ENCODE results near the gene SP4.

SP4 gene

DNA sequence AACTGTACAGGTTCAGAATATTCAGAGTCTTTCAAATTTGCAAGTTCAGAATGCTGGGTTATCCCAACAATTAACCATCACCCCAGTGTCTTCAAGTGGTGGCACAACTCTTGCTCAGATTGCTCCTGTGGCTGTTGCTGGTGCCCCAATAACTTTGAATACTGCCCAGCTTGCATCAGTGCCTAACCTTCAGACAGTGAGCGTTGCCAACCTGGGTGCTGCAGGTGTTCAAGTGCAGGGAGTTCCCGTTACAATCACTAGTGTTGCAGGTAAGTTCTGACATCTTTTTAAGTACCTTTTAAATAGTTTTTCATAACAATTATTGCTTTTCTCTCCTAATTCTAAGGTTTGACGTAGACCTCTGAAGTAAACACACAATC, 2.7 kb downstream of the SP4 start:
- TF ChIP-seq, protein P1, sequence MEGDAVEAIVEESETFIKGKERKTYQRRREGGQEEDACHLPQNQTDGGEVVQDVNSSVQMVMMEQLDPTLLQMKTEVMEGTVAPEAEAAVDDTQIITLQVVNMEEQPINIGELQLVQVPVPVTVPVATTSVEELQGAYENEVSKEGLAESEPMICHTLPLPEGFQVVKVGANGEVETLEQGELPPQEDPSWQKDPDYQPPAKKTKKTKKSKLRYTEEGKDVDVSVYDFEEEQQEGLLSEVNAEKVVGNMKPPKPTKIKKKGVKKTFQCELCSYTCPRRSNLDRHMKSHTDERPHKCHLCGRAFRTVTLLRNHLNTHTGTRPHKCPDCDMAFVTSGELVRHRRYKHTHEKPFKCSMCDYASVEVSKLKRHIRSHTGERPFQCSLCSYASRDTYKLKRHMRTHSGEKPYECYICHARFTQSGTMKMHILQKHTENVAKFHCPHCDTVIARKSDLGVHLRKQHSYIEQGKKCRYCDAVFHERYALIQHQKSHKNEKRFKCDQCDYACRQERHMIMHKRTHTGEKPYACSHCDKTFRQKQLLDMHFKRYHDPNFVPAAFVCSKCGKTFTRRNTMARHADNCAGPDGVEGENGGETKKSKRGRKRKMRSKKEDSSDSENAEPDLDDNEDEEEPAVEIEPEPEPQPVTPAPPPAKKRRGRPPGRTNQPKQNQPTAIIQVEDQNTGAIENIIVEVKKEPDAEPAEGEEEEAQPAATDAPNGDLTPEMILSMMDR (IDR thresholded peaks at IDR 0.05; ENCODE audit: insufficient read depth, low read length, poor library complexity, severe bottlenecking): no peak
- no peak for TF ChIP-seq EZH2phosphoT487 (conservative IDR thresholded peaks at IDR 0.05; ENCODE audit: low read length)
- Histone ChIP-seq H3K4me3 (ENCODE audit: insufficient read depth, low read length, poor library complexity, severe bottlenecking) (peak overlapping the region; percentile 45), H3K9me3 (ENCODE audit: insufficient read depth, low read length) (no peaks in the 10 kb centered on the region), H3K9ac (ENCODE audit: low read length) (peak overlapping the region; percentile 17), H3K27me3 (ENCODE audit: low read length) (no peaks in the 10 kb centered on the region), H2AFZ (ENCODE audit: low read depth, low read length, severe bottlenecking) (no peak overlapping the region), H3K4me2 (ENCODE audit: low read depth, low read length, poor library complexity, severe bottlenecking) (peak overlapping the region; percentile 95), H3K79me2 (ENCODE audit: insufficient read depth, low read length) (peaks cover 51% of the 10 kb centered on the region), H4K20me1 (ENCODE audit: low read depth, low read length) (peaks cover 11% of the 10 kb centered on the region; the same call in 1 of the 2 replicates), H3K36me3 (ENCODE audit: low read length) (peaks cover 10% of the 10 kb centered on the region; the same call in 1 of the 2 replicates), H3K27ac (ENCODE audit: low read depth, low read length) (no peak overlapping the region), H3F3A (ENCODE audit: insufficient read depth) (peaks cover 3% of the 10 kb centered on the region), H3K9me2 (replicated peaks; ENCODE audit: insufficient read depth, low read length) (no peaks in the 10 kb centered on the region)

- H3K27me3 ChIP-seq (ENCODE audit: low read length): no peaks in the 10 kb centered on the region
- H3K9ac ChIP-seq (ENCODE audit: low read length): no peak overlapping the region
- H3K27ac ChIP-seq (ENCODE audit: low read depth, low read length): no peak overlapping the region
- no peak overlapping the region for H2AFZ ChIP-seq (ENCODE audit: low read depth, low read length, severe bottlenecking)
- no peaks in the 10 kb centered on the region for H3F3A ChIP-seq (ENCODE audit: insufficient read depth)
- H4K20me1 ChIP-seq (ENCODE audit: low read depth, low read length): no peaks in the 10 kb centered on the region
- no peaks in the 10 kb centered on the region for H3K9me2 ChIP-seq (replicated peaks; ENCODE audit: insufficient read depth, low read length)
- no peaks in the 10 kb centered on the region for H3K9me3 ChIP-seq (ENCODE audit: insufficient read depth, low read length)
- H3K4me3 ChIP-seq (ENCODE audit: insufficient read depth, low read length, poor library complexity, severe bottlenecking): no peak overlapping the region
- no peak for TF ChIP-seq EZH2phosphoT487 (conservative IDR thresholded peaks at IDR 0.05; ENCODE audit: low read length)
- TF ChIP-seq, protein P1 (IDR thresholded peaks at IDR 0.05; ENCODE audit: insufficient read depth, low read length, poor library complexity, severe bottlenecking): no peak
- H3K36me3 ChIP-seq (ENCODE audit: low read length): peaks cover 25% of the 10 kb centered on the region; the same call in 1 of the 2 replicates
- H3K79me2 ChIP-seq (ENCODE audit: insufficient read depth, low read length): peaks cover 22% of the 10 kb centered on the region; the same call in 1 of the 2 replicates
- H3K4me2 ChIP-seq (ENCODE audit: low read depth, low read length, poor library complexity, severe bottlenecking): no peak overlapping the region
Measured at GRCh38 chr7:21443149-21443841, 15.4 kb downstream of the SP4 start.

- H3K27ac ChIP-seq (ENCODE audit: low read depth, low read length): no peak overlapping the region
- H3K36me3 ChIP-seq (ENCODE audit: low read length): peaks cover 54% of the 10 kb centered on the region
- H3F3A ChIP-seq (ENCODE audit: insufficient read depth): no peaks in the 10 kb centered on the region
- no peak overlapping the region for H2AFZ ChIP-seq (ENCODE audit: low read depth, low read length, severe bottlenecking)
- peaks cover 30% of the 10 kb centered on the region; the same call in 1 of the 2 replicates for H3K9me3 ChIP-seq (ENCODE audit: insufficient read depth, low read length)
- H3K4me2 ChIP-seq (ENCODE audit: low read depth, low read length, poor library complexity, severe bottlenecking): no peak overlapping the region
- H3K4me3 ChIP-seq (ENCODE audit: insufficient read depth, low read length, poor library complexity, severe bottlenecking): no peak overlapping the region
- no peaks in the 10 kb centered on the region for H3K9me2 ChIP-seq (replicated peaks; ENCODE audit: insufficient read depth, low read length)
- no peaks in the 10 kb centered on the region for H3K27me3 ChIP-seq (ENCODE audit: low read length)
- no peaks in the 10 kb centered on the region for H4K20me1 ChIP-seq (ENCODE audit: low read depth, low read length)
- no peak overlapping the region for H3K9ac ChIP-seq (ENCODE audit: low read length)
- H3K79me2 ChIP-seq (ENCODE audit: insufficient read depth, low read length): peaks cover 15% of the 10 kb centered on the region; the same call in 1 of the 2 replicates
- TF ChIP-seq, protein P1 (IDR thresholded peaks at IDR 0.05; ENCODE audit: insufficient read depth, low read length, poor library complexity, severe bottlenecking): no peak
- TF ChIP-seq EZH2phosphoT487 (conservative IDR thresholded peaks at IDR 0.05; ENCODE audit: low read length): no peak
Measured at GRCh38 chr7:21448974-21449373, 21.1 kb downstream of the SP4 start.
